Spleen (tissue), 7 donors: ENCODE data around the gene NFATC1.

Experiments
- CTCF ChIP-seq, 11 experiments: fragments of 200-600 bp in 7 of 11; fragments of 450-650 bp in 4 of 11; sonication (generic) in 4 of 11; IDR thresholded peaks in 8 of 11; conservative IDR thresholded peaks in 3 of 11; 1 replicate in 7 of 11; 2 replicates in 4 of 11; pipeline versions ENCODE4 v1.4.0 to v1.8.0; 2016 to 2021; ENCODE audit warnings: antibody characterized with exemption in 11 of 11, inconsistent platforms in 4 of 11, mild to moderate bottlenecking in 1 of 11
- POLR2A ChIP-seq, 3 donors: fragments of 450-650 bp; IDR thresholded peaks; one replicate each; pipeline ENCODE4 v1.5.1; 2017; ENCODE audit warnings: antibody characterized with exemption in 3 of 3, mild to moderate bottlenecking in 1 of 3
- POLR2AphosphoS5 ChIP-seq, 3 donors: sonication (generic); formaldehyde crosslinking; IDR thresholded peaks; one replicate each; pipeline ENCODE4 v1.5.1; 2017; ENCODE audit warnings: antibody characterized with exemption in 3 of 3
- donor health status: DM: no; HTN: no; CAD: no; lungs with moderate emphysema.
- donor health status: DM: no; HTN: no; CAD: no.
- donor health status: DM: no; HTN: no; CAD: no.

GRCh38 chr18:79575891-79576685 is 180.4 kb downstream of the NFATC1 start:
- no peak for TF ChIP-seq CTCF (IDR thresholded peaks at IDR 0.05 in 8 of 11, conservative IDR thresholded peaks at IDR 0.05 in 3 of 11)
- TF ChIP-seq POLR2AphosphoS5 (IDR thresholded peaks at IDR 0.05): no peak
- no peak for TF ChIP-seq POLR2A (IDR thresholded peaks at IDR 0.05)
